ENCODE results near the gene RCAN1.

GRCh38 chr21:34509151-34509550 is 105.8 kb downstream of the RCAN1 start:
- TF ChIP-seq CTCF (IDR thresholded peaks at IDR 0.05) (no peak), ZFX (IDR thresholded peaks at IDR 0.05; ENCODE audit: borderline replicate concordance) (no peak)
